ENCODE results near the gene COX7C.

The COX7C gene

DNA sequence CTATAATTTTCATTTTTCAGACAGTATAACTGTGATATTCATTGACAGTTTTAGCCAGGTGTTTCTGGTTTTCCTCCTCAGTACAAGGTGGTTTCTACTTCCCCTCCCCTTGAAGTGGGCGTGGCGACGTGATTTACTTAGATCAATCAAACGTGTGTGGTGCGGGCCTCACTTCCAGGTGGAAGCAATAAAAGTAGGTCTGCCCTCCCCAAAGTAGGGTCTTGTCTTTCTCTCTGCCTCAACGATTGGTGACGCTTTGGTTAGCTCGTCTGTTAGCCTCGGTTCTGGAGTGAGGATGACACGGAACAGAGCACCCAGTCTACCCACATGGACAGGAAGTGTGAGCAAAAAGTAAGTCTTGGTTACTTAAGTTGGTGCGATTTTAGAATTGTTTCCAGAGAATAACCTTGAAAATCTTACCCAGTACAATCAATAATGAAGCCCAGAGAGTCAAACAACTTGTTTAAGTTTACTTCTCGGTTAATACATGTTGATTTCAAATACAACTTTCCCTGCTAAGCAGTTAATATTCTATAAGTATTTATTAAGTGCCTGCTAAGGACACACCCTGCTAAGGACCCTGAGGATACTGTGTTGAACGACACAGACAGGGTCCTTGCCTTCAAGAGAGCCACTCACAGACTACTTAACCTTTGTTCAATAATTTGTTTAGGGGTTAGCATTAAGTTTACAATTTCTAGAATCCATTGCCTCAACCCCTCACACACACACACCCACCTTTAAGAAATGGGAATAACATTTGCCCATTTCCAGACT lies 48.4 kb downstream of the COX7C start:
- DNase-seq = no peak

DNA sequence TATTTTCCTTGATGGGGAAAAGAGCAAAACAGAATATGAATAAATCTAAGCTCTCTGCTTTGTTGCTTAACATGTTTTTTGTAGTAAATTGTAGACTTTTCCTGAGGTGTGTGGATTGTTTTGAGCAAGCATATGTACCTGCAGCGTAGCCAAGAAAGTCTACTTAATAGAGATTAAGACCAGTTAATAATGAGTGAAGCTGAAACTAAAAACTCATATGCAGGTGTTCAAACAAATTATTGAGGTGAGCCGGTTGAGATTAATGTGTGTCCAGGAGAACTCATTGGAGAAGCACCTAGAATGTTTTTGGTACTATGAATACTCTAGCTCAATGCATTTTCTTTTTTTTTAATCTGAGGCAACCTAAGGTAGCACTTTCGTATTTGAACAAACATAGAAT lies 49.2 kb downstream of the COX7C start:
- DNase-seq = no peak

Data from activated CD4-positive, alpha-beta T cell treated with anti-CD3 and anti-CD28 coated beads, Interleukin-10, Interleukin-2, amounts not matched to agents 100 ng/mL and 50 ng/mL, durations not matched to agents 16 hours and 8 hours (primary cell).